Mammary epithelial cell (primary cell): Measurements from ENCODE around the gene TPST1.

Source experiments
- EZH2 ChIP-seq: IDR thresholded peaks from 2 replicates; pipeline ENCODE4 v1.6.1; 2012; ENCODE audit warnings: low read length, inconsistent platforms, borderline replicate concordance
- TF ChIP-seq, protein P1 (sequence below), 2 donors: IDR thresholded peaks in 1 of 2; conservative IDR thresholded peaks in 1 of 2; 2 replicates each; pipeline ENCODE4 v1.5.1; 2011 to 2012; ENCODE audit warnings: inconsistent platforms in 2 of 2, low read length in 2 of 2, mild to moderate bottlenecking in 2 of 2, control low read depth in 1 of 2, low read depth in 1 of 2; ENCODE audit not compliant: insufficient read depth in 1 of 2; ENCODE audit errors: extremely low read depth in 1 of 2

DNA sequence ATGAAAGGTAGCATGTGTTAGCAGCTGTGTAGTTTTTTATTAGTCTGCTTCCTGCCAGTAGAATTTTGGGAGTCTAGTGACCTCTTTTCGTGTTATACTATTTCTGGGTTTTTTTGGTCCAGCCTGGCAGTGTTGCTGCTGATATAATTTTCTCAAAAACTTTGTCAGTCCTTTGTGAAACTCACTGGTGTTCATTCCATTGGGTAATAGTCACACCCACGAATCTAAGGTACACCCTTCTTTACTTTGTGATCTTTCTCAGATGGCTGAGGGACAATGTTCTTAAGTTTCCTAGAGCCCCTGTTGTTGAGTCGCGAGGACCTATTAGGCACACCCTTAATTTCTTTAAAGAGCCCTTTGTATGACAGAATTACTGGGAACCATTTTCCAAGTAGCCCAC, 52.3 kb downstream of the TPST1 start:
- no peak for TF ChIP-seq EZH2
- TF ChIP-seq, protein P1, sequence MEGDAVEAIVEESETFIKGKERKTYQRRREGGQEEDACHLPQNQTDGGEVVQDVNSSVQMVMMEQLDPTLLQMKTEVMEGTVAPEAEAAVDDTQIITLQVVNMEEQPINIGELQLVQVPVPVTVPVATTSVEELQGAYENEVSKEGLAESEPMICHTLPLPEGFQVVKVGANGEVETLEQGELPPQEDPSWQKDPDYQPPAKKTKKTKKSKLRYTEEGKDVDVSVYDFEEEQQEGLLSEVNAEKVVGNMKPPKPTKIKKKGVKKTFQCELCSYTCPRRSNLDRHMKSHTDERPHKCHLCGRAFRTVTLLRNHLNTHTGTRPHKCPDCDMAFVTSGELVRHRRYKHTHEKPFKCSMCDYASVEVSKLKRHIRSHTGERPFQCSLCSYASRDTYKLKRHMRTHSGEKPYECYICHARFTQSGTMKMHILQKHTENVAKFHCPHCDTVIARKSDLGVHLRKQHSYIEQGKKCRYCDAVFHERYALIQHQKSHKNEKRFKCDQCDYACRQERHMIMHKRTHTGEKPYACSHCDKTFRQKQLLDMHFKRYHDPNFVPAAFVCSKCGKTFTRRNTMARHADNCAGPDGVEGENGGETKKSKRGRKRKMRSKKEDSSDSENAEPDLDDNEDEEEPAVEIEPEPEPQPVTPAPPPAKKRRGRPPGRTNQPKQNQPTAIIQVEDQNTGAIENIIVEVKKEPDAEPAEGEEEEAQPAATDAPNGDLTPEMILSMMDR (conservative IDR thresholded peaks at IDR 0.05 in 1 of 2, IDR thresholded peaks at IDR 0.05 in 1 of 2; ENCODE audit: extremely low read depth in 1 of 2, insufficient read depth in 1 of 2, low read depth in 1 of 2, low read length in 2 of 2): no peak
